ENCODE data around the gene ZNF598. TPM values are rescaled to one million over a fixed set of nuclear protein-coding genes. Genes with fewer than 3 reads are reported as not detected.

The ZNF598 gene
- total and polyA plus RNA-seq, 2 of the 13 experiments (the other 11 are each of a cell fraction or from before 2014, with no cell fraction given): 13.5 to 14.2 TPM

GRCh38 chr16:1960665-1961630 lies 48.7 kb downstream of the ZNF598 start (continued):
- no peak for TF ChIP-seq ZBTB44 (CRISPR knock-in tag; IDR thresholded peaks at IDR 0.05)
- no peak for TF ChIP-seq MAF1 (CRISPR knock-in tag; IDR thresholded peaks at IDR 0.05; ENCODE audit: borderline replicate concordance)
- peak; percentile 15; the same call in 1 of the 2 replicates for TF ChIP-seq ZBTB33 (CRISPR knock-in tag; IDR thresholded peaks at IDR 0.05)
- TF ChIP-seq TRAFD1 (CRISPR knock-in tag; IDR thresholded peaks at IDR 0.05; ENCODE audit: borderline replicate concordance): no peak
- no peak for TF ChIP-seq MATR3 (CRISPR knock-in tag; IDR thresholded peaks at IDR 0.05)
- no peak for TF ChIP-seq IKZF1 (IDR thresholded peaks at IDR 0.05)
- TF ChIP-seq HOXA7 (CRISPR knock-in tag; IDR thresholded peaks at IDR 0.05): no peak
- no peak for TF ChIP-seq ZNF672 (CRISPR knock-in tag; IDR thresholded peaks at IDR 0.05)
- no peak for TF ChIP-seq BCL3 (CRISPR knock-in tag; IDR thresholded peaks at IDR 0.05)
- TF ChIP-seq, protein P1, sequence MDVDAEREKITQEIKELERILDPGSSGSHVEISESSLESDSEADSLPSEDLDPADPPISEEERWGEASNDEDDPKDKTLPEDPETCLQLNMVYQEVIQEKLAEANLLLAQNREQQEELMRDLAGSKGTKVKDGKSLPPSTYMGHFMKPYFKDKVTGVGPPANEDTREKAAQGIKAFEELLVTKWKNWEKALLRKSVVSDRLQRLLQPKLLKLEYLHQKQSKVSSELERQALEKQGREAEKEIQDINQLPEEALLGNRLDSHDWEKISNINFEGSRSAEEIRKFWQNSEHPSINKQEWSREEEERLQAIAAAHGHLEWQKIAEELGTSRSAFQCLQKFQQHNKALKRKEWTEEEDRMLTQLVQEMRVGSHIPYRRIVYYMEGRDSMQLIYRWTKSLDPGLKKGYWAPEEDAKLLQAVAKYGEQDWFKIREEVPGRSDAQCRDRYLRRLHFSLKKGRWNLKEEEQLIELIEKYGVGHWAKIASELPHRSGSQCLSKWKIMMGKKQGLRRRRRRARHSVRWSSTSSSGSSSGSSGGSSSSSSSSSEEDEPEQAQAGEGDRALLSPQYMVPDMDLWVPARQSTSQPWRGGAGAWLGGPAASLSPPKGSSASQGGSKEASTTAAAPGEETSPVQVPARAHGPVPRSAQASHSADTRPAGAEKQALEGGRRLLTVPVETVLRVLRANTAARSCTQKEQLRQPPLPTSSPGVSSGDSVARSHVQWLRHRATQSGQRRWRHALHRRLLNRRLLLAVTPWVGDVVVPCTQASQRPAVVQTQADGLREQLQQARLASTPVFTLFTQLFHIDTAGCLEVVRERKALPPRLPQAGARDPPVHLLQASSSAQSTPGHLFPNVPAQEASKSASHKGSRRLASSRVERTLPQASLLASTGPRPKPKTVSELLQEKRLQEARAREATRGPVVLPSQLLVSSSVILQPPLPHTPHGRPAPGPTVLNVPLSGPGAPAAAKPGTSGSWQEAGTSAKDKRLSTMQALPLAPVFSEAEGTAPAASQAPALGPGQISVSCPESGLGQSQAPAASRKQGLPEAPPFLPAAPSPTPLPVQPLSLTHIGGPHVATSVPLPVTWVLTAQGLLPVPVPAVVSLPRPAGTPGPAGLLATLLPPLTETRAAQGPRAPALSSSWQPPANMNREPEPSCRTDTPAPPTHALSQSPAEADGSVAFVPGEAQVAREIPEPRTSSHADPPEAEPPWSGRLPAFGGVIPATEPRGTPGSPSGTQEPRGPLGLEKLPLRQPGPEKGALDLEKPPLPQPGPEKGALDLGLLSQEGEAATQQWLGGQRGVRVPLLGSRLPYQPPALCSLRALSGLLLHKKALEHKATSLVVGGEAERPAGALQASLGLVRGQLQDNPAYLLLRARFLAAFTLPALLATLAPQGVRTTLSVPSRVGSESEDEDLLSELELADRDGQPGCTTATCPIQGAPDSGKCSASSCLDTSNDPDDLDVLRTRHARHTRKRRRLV (CRISPR knock-in tag; IDR thresholded peaks at IDR 0.05): no peak; the same call in 1 of the 2 replicates
- no peak for TF ChIP-seq ZNF451 (CRISPR knock-in tag; IDR thresholded peaks at IDR 0.05)
- TF ChIP-seq, protein P2, sequence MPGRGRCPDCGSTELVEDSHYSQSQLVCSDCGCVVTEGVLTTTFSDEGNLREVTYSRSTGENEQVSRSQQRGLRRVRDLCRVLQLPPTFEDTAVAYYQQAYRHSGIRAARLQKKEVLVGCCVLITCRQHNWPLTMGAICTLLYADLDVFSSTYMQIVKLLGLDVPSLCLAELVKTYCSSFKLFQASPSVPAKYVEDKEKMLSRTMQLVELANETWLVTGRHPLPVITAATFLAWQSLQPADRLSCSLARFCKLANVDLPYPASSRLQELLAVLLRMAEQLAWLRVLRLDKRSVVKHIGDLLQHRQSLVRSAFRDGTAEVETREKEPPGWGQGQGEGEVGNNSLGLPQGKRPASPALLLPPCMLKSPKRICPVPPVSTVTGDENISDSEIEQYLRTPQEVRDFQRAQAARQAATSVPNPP (CRISPR knock-in tag; IDR thresholded peaks at IDR 0.05): no peak
- TF ChIP-seq NFIC (IDR thresholded peaks at IDR 0.05; ENCODE audit: low read length): peak; percentile 39; the same call in 1 of the 2 replicates

Data from HepG2 (cell line).